GM12875 (cell line): ENCODE data around the gene DYNC1LI2.

Experiments
- H3K4me3 ChIP-seq: one replicate; pipeline ENCODE4 v1.5.1; 2011; ENCODE audit warnings: low read depth, low read length, control low read depth
- TF ChIP-seq, protein P1 (sequence below): IDR thresholded peaks from 2 replicates; pipeline ENCODE4 v1.5.1; 2011; ENCODE audit warnings: low read depth, mild to moderate bottlenecking, control low read depth, inconsistent platforms, low read length, moderate library complexity, borderline replicate concordance; ENCODE audit not compliant: insufficient read depth

The DYNC1LI2 gene

DNA sequence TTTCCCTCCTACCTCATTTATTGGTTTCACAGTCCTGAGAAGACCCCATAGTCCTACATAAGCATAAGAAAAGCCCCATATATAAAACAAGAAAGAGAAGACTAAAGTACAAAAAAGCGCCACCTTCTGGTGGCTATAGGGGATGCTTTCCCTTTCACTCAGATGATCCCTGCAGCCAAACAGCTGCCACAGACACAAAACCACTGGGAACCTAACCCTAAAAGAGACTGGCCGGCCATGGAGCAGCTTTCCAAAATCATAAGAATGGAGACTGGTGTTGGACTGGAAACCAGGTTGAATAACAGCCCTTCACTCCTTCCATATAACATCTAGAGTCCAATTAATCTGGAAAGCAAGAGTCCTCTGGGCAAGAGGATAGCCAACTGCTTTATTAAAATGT is 11.4 kb downstream of the DYNC1LI2 start:
- H3K4me3 ChIP-seq = no peak overlapping the region
- TF ChIP-seq, protein P1, sequence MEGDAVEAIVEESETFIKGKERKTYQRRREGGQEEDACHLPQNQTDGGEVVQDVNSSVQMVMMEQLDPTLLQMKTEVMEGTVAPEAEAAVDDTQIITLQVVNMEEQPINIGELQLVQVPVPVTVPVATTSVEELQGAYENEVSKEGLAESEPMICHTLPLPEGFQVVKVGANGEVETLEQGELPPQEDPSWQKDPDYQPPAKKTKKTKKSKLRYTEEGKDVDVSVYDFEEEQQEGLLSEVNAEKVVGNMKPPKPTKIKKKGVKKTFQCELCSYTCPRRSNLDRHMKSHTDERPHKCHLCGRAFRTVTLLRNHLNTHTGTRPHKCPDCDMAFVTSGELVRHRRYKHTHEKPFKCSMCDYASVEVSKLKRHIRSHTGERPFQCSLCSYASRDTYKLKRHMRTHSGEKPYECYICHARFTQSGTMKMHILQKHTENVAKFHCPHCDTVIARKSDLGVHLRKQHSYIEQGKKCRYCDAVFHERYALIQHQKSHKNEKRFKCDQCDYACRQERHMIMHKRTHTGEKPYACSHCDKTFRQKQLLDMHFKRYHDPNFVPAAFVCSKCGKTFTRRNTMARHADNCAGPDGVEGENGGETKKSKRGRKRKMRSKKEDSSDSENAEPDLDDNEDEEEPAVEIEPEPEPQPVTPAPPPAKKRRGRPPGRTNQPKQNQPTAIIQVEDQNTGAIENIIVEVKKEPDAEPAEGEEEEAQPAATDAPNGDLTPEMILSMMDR = peak; percentile 62

GRCh38 chr16:66735891-66736290 is 15.5 kb downstream of the DYNC1LI2 start:
- TF ChIP-seq, protein P1 = no peak

GRCh38 chr16:66731101-66731500 is 20.3 kb downstream of the DYNC1LI2 start:
- TF ChIP-seq, protein P1 = no peak
- H3K4me3 ChIP-seq = no peak overlapping the region

More at GRCh38 chr16:66735891-66736290, 15.5 kb downstream of the DYNC1LI2 start:
- H3K4me3 ChIP-seq = no peak overlapping the region

DNA sequence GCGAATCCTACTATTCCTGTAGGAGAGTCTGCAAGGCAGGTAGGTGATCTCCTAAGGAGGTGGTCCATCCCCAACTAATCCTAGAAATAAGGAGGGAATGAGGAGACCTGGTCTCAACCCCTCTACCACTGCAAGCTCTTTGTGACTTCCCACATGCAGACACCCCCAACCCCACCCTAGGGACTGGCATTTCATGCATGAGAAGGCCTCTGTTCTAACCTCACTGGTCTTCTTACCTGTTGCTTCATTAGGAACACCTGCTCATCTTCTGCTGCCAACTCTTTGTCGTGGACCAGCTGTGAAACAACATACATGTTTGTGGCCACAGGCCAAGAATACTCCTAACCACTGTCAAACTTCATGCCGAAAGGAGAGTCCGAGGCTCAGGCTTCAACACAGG is 22.6 kb downstream of the DYNC1LI2 start:
- no peak overlapping the region for H3K4me3 ChIP-seq
- TF ChIP-seq, protein P1 = no peak

DNA sequence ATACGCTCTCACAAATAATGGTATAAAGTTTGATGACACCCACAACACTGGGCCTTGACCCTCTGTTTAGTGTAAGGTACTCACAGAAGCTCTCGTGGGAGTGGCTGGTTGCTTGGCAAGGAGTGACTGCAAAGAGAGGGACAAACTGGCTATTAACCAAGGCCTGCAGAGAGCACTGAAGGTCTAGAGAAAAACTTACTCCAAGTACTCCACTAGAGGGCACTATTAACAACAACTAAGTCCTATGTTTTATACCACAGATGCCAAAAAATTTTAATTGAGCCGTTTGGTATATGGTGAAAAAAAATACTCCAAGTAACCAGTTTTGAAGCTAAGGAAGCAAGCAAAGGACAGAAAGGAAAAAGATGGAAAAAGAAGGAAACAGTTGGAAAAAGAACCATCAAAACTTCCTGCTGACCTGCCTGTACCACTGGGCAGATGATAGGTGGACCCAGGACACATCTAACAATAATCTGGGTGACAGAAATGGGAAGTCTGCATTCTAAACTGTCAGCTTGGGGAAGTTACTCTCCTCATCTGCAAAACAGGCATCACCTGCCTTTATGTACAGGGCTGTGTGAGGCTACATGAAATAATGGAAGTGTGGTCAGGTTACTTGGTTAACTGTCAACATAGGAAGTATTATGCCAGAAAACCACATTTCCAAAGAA is 23.2 kb downstream of the DYNC1LI2 start:
- TF ChIP-seq, protein P1 = peak; percentile 40; the same call in 1 of the 2 replicates
- no peak overlapping the region for H3K4me3 ChIP-seq

- TF ChIP-seq, protein P1 = no peak
- H3K4me3 ChIP-seq = no peak overlapping the region
Observed at GRCh38 chr16:66720766-66721165, 30.6 kb downstream of the DYNC1LI2 start.

- TF ChIP-seq, protein P1 = no peak
Observed at GRCh38 chr16:66719246-66719645, 32.2 kb downstream of the DYNC1LI2 start.

More at GRCh38 chr16:66719246-66719645, 32.2 kb downstream of the DYNC1LI2 start:
- no peak overlapping the region for H3K4me3 ChIP-seq
